Neuronal stem cell (in vitro differentiated cells): ENCODE data around the gene DUSP7.

Experiments
- DNase-seq: peaks from one replicate; pipeline ENCODE4 v3.0.0-alpha.2; 2013; ENCODE audit warnings: low spot score
- H2AFZ ChIP-seq: one replicate; pipeline ENCODE4 v1.6.1; 2013; ENCODE audit warnings: mild to moderate bottlenecking, low read length, inconsistent platforms
- H2AK5ac ChIP-seq: 2 replicates; pipeline ENCODE4 v1.6.1; 2013; ENCODE audit warnings: low read depth, mild to moderate bottlenecking, inconsistent platforms, low read length, moderate library complexity, mixed read lengths
- H2BK120ac ChIP-seq: 2 replicates; pipeline ENCODE4 v1.6.1; 2013; ENCODE audit warnings: low read depth, mild to moderate bottlenecking, inconsistent platforms, low read length, moderate library complexity, mixed read lengths
- H2BK12ac ChIP-seq: one replicate; pipeline ENCODE4 v1.6.1; 2013; ENCODE audit warnings: low read length, inconsistent platforms
- H2BK15ac ChIP-seq: 2 replicates; pipeline ENCODE4 v1.6.1; 2013; ENCODE audit warnings: mild to moderate bottlenecking, low read length, inconsistent platforms, mixed read lengths
- H2BK5ac ChIP-seq: one replicate; pipeline ENCODE4 v1.6.1; 2013; ENCODE audit warnings: inconsistent platforms, mild to moderate bottlenecking, low read length, moderate library complexity
- H3K14ac ChIP-seq: one replicate; pipeline ENCODE4 v1.6.1; 2013; ENCODE audit warnings: low read length, inconsistent platforms
- H3K18ac ChIP-seq: 2 replicates; pipeline ENCODE4 v1.6.1; 2013; ENCODE audit warnings: low read length, inconsistent platforms
- H3K23ac ChIP-seq: 2 replicates; pipeline ENCODE4 v1.6.1; 2013; ENCODE audit warnings: low read depth, mild to moderate bottlenecking, mixed read lengths, low read length, inconsistent platforms; ENCODE audit not compliant: poor library complexity
- H3K27ac ChIP-seq: replicated peaks from 3 replicates; pipeline ENCODE4 v1.5.1; 2013; ENCODE audit warnings: low read length, inconsistent platforms
- H3K27me3 ChIP-seq, 3 experiments: 2 replicates each; pipeline ENCODE4 v1.6.1; 2013; ENCODE audit warnings: low read length in 3 of 3, mild to moderate bottlenecking in 2 of 3, inconsistent platforms in 1 of 3, low read depth in 1 of 3, mixed read lengths in 1 of 3, moderate library complexity in 1 of 3; ENCODE audit not compliant: control insufficient read depth in 3 of 3, insufficient read depth in 3 of 3
- H3K36me3 ChIP-seq, 2 donors: replicated peaks in 1 of 2; 2 replicates each; pipeline ENCODE4 v1.6.1; 2013; ENCODE audit warnings: low read length in 2 of 2; ENCODE audit not compliant: control insufficient read depth in 2 of 2, insufficient read depth in 2 of 2
- H3K4ac ChIP-seq: 2 replicates; pipeline ENCODE4 v1.6.1; 2013; ENCODE audit warnings: inconsistent platforms, mild to moderate bottlenecking, low read length, moderate library complexity
- H3K4me1 ChIP-seq, 2 donors: 1 replicate in 1 of 2; 2 replicates in 1 of 2; pipeline ENCODE4 v1.6.1; 2013; ENCODE audit warnings: low read length in 2 of 2, low read depth in 1 of 2; ENCODE audit not compliant: control insufficient read depth in 2 of 2, insufficient read depth in 1 of 2
- H3K4me2 ChIP-seq: one replicate; pipeline ENCODE4 v1.6.1; 2013; ENCODE audit warnings: mild to moderate bottlenecking, low read length, inconsistent platforms; ENCODE audit not compliant: insufficient read depth, poor library complexity, severe bottlenecking
- H3K4me3 ChIP-seq, 2 donors: 2 replicates each; pipeline ENCODE4 v1.5.1; 2013; ENCODE audit warnings: low read length in 2 of 2, mild to moderate bottlenecking in 2 of 2, inconsistent platforms in 1 of 2, moderate library complexity in 1 of 2
- H3K79me1 ChIP-seq: one replicate; pipeline ENCODE4 v1.6.1; 2013; ENCODE audit warnings: low read depth, mild to moderate bottlenecking, inconsistent platforms, low read length, moderate library complexity
- H3K9ac ChIP-seq: one replicate; pipeline ENCODE4 v1.6.1; 2013; ENCODE audit warnings: mild to moderate bottlenecking, low read depth, low read length, inconsistent platforms; ENCODE audit not compliant: poor library complexity
- H3K9me3 ChIP-seq, 2 donors: replicated peaks in 1 of 2; 2 replicates each; pipeline versions ENCODE3 to v1.6.1; 2013; ENCODE audit warnings: low read length in 2 of 2, mild to moderate bottlenecking in 2 of 2, inconsistent platforms in 1 of 2, low read depth in 1 of 2, mixed read lengths in 1 of 2, moderate library complexity in 1 of 2; ENCODE audit not compliant: control insufficient read depth in 2 of 2, insufficient read depth in 1 of 2
- H4K8ac ChIP-seq: one replicate; pipeline ENCODE4 v1.6.1; 2013; ENCODE audit warnings: low read depth, mild to moderate bottlenecking, inconsistent platforms, low read length, moderate library complexity
- H4K91ac ChIP-seq: one replicate; pipeline ENCODE4 v1.6.1; 2013; ENCODE audit warnings: low read length, low read depth, mild to moderate bottlenecking, inconsistent platforms; ENCODE audit not compliant: poor library complexity
- WGBS, 2 donors: extraction: QIAGEN DNeasy Blood & Tissue Kit; methylation state at CpG; one replicate each; pipeline ENCODE4 v1.1.7; 2013; ENCODE audit warnings: missing lambda C conversion rate in 2 of 2, mixed read lengths in 1 of 2; ENCODE audit not compliant: insufficient read length in 2 of 2, insufficient replicate concordance in 1 of 2; ENCODE audit errors: extremely low coverage in 2 of 2; 5-methylcytosine and 5-hydroxymethylcytosine counted together

The DUSP7 gene

GRCh38 chr3:52085681-52086282 is 29.4 kb upstream of the DUSP7 start:
- no peak overlapping the region for H2AK5ac ChIP-seq
- no peak overlapping the region for H4K8ac ChIP-seq
- no peaks in the 10 kb centered on the region for H3K27me3 ChIP-seq
- H3K9me3 ChIP-seq: peaks cover 0 to 3% of the 10 kb centered on the region in 2 donors
- no peak overlapping the region for H2BK5ac ChIP-seq
- peaks cover 2% of the 10 kb centered on the region for H3K79me1 ChIP-seq
- H3K27ac ChIP-seq: no peak overlapping the region
- no peak overlapping the region for H4K91ac ChIP-seq
- DNase-seq: no peak
- no peak overlapping the region for H3K9ac ChIP-seq
- no peak overlapping the region for H2BK120ac ChIP-seq
- H3K4me3 ChIP-seq: no peak overlapping the region
- no peak overlapping the region for H2BK12ac ChIP-seq
- WGBS, 2 donors: no CpG with 5 or more reads among the region's 10 CpGs
- H3K4me1 ChIP-seq: peaks cover 21 to 28% of the 10 kb centered on the region in 2 donors
- H3K18ac ChIP-seq: no peak overlapping the region
- no peak overlapping the region for H3K14ac ChIP-seq
- H2BK15ac ChIP-seq: no peak overlapping the region
- no peak overlapping the region for H2AFZ ChIP-seq
- H3K23ac ChIP-seq: no peak overlapping the region
- no peak overlapping the region for H3K4ac ChIP-seq
- H3K36me3 ChIP-seq: peaks cover 0 to 3% of the 10 kb centered on the region in 2 donors
- H3K4me2 ChIP-seq: no peak overlapping the region

GRCh38 chr3:52084954-52085680 is 28.7 kb upstream of the DUSP7 start:
- Histone ChIP-seq H3K27ac (no peak overlapping the region), H3K4me3 (no peak overlapping the region), H3K23ac (peak overlapping the region; percentile 28), H3K27me3 (no peaks in the 10 kb centered on the region), H3K4me2 (no peak overlapping the region), H2BK5ac (no peak overlapping the region), H3K9me3 (peaks cover 0 to 3% of the 10 kb centered on the region in 2 donors), H3K36me3 (peaks cover 0 to 3% of the 10 kb centered on the region in 2 donors), H2AK5ac (no peak overlapping the region), H3K4me1 (peaks cover 15 to 22% of the 10 kb centered on the region in 2 donors), H3K4ac (no peak overlapping the region), H2AFZ (no peak overlapping the region), H3K79me1 (peaks cover 2% of the 10 kb centered on the region), H2BK12ac (no peak overlapping the region), H3K18ac (peak overlapping the region; percentile 41), H2BK120ac (no peak overlapping the region), H3K14ac (no peak overlapping the region), H4K91ac (peak overlapping the region; percentile 31), H2BK15ac (no peak overlapping the region), H3K9ac (peak overlapping the region; percentile 72), H4K8ac (no peak overlapping the region)
- no CpG with 5 or more reads among the region's 13 CpGs for WGBS, 2 donors
- no peak for DNase-seq

GRCh38 chr3:52084216-52084945 is 28.0 kb upstream of the DUSP7 start:
- peak overlapping the region; percentile 31 for H4K91ac ChIP-seq
- H3K14ac ChIP-seq: no peak overlapping the region
- WGBS, 2 donors: no CpG with 5 or more reads among the region's 9 CpGs
- peaks cover 0 to 3% of the 10 kb centered on the region in 2 donors for H3K9me3 ChIP-seq
- H3K4me2 ChIP-seq: no peak overlapping the region
- H2AK5ac ChIP-seq: peak overlapping the region; percentile 54
- no peak overlapping the region for H2BK120ac ChIP-seq
- H3K4ac ChIP-seq: no peak overlapping the region
- H2AFZ ChIP-seq: no peak overlapping the region
- DNase-seq: no peak
- peaks cover 2% of the 10 kb centered on the region for H3K79me1 ChIP-seq
- H3K4me1 ChIP-seq: peaks cover 11 to 19% of the 10 kb centered on the region in 2 donors
- peak overlapping the region; percentile 72 for H3K9ac ChIP-seq
- H2BK12ac ChIP-seq: no peak overlapping the region
- no peak overlapping the region for H4K8ac ChIP-seq
- peak overlapping the region in 1 of 2 donors; percentile 43 for H3K4me3 ChIP-seq
- H3K36me3 ChIP-seq: peaks cover 0 to 3% of the 10 kb centered on the region in 2 donors
- no peak overlapping the region for H2BK15ac ChIP-seq
- H3K27ac ChIP-seq: no peak overlapping the region
- no peak overlapping the region for H3K18ac ChIP-seq
- no peak overlapping the region for H3K23ac ChIP-seq
- H3K27me3 ChIP-seq: no peaks in the 10 kb centered on the region
- H2BK5ac ChIP-seq: no peak overlapping the region

- peaks cover 5 to 14% of the 10 kb centered on the region in 2 donors for H3K4me1 ChIP-seq
- no peak overlapping the region for H4K8ac ChIP-seq
- no peak overlapping the region for H3K4me2 ChIP-seq
- H3K18ac ChIP-seq: no peak overlapping the region
- H3K79me1 ChIP-seq: no peaks in the 10 kb centered on the region
- no peaks in the 10 kb centered on the region for H3K27me3 ChIP-seq
- no peak overlapping the region for H2BK120ac ChIP-seq
- H2BK12ac ChIP-seq: no peak overlapping the region
- no peak overlapping the region for H3K14ac ChIP-seq
- H4K91ac ChIP-seq: no peak overlapping the region
- no CpG with 5 or more reads among the region's 5 CpGs for WGBS, 2 donors
- H3K27ac ChIP-seq: no peak overlapping the region
- H3K4ac ChIP-seq: no peak overlapping the region
- peaks cover 0 to 3% of the 10 kb centered on the region in 2 donors for H3K36me3 ChIP-seq
- H3K9me3 ChIP-seq: peaks cover 0 to 3% of the 10 kb centered on the region in 2 donors
- no peak for DNase-seq
- no peak overlapping the region for H2AFZ ChIP-seq
- no peak overlapping the region for H3K4me3 ChIP-seq
- no peak overlapping the region for H2AK5ac ChIP-seq
- no peak overlapping the region for H3K9ac ChIP-seq
- no peak overlapping the region for H2BK15ac ChIP-seq
- no peak overlapping the region for H3K23ac ChIP-seq
- H2BK5ac ChIP-seq: no peak overlapping the region
Measured at GRCh38 chr3:52083556-52084087, 27.3 kb upstream of the DUSP7 start.
